Measurements from ENCODE around the gene PEAK3. TPM values are rescaled to one million over a fixed set of nuclear protein-coding genes. Genes with fewer than 3 reads are reported as not detected.

The PEAK3 gene
- polyA plus RNA-seq, 3 donors, result 2.4 to 6.3 (median 2.9) TPM

DNA sequence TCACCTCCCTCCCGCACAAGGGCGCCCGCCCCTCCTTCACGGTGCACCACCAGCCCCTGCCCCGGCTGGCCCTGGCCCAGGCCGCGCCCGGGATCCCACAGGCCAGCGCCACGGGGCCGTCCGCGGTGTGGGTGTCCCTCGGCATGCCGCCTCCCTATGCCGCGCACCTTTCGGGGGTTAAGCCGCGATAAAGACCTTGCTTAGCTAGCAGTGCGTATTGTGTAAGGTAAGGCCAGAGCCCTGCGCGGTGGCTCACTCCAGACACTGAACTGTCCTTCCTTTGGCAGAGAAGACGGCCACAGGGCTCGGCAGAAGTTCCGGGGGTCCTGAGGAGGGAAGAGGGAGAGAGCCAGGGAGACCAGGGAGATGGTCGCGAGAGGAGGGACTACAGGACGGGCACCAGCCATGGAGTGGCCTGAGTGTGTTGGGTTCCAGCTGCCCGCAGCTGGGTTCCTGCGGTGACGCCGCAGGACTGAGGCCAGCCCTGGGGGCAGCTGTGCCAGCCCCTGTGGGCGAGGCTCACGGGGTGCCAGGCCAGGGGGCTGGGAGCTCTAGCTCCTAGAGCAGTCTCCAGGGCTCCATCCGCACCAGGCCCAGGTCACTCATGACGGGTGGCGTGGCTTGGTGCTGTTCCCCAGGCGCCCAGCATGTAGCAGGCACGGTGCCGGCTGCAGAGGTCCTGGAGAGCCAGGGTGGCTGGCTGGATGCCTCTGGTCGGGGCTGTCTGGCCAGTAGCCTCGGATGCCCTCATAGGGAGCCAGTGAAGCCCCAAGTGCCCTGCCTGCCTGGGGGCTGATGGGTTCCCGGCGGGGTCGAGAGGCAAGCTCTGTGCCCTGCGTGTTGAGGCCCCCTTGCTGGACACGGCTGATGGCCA lies 53.6 kb downstream of the PEAK3 start:
- Mint-ChIP-seq H3K27me3 (ENCODE audit: low read depth in 3 of 3) (no peaks in the 10 kb centered on the region), H3K27ac (peak overlapping the region in 3 of 7 donors; percentile 13 to 86 (median 30)), H3K4me3 (peak overlapping the region in 1 of 2 donors; percentile 9), H3K36me3 (peaks cover 50 to 80% of the 10 kb centered on the region in 2 donors), H3K9me3 (peaks cover 0 to 3% (median 0%) of the 10 kb centered on the region in 7 donors), H3K4me1 (peaks cover 3% of the 10 kb centered on the region)
- no peak overlapping the region for H3K4me2 ChIP-seq (replicated peaks; ENCODE audit: extremely low read depth, low read length, poor library complexity, severe bottlenecking)
- peaks cover 22% of the 10 kb centered on the region for H3K79me2 ChIP-seq (ENCODE audit: insufficient read depth, low read length)
- TF ChIP-seq CTCF (IDR thresholded peaks at IDR 0.05), result no peak
- 96% methylated on average over 41 of the region's 48 CpGs for WGBS (ENCODE audit: insufficient coverage)
- H3K36me3 ChIP-seq (replicated peaks in 1 of 2; ENCODE audit: control insufficient read depth in 1 of 2, insufficient read depth in 2 of 2, low read length in 2 of 2), result peaks cover 68 to 91% of the 10 kb centered on the region in 2 donors
- peaks cover 0 to 10% of the 10 kb centered on the region in 2 donors for H3K4me1 ChIP-seq (ENCODE audit: control insufficient read depth in 1 of 2, insufficient read depth in 2 of 2, low read length in 2 of 2)
- peaks cover 73% of the 10 kb centered on the region for H4K20me1 ChIP-seq (ENCODE audit: insufficient read depth, low read length)
- no peak for DNase-seq
- no peak overlapping the region for H3K9ac ChIP-seq (ENCODE audit: insufficient read depth, low read length, poor library complexity, severe bottlenecking)
- H3K27ac ChIP-seq (ENCODE audit: low read depth in 1 of 2, low read length in 2 of 2), result no peak overlapping the region
- H3K27me3 ChIP-seq (ENCODE audit: control insufficient read depth in 2 of 2, insufficient read depth in 2 of 2, low read length in 2 of 2), result no peaks in the 10 kb centered on the region
- no peak overlapping the region for H3K4me3 ChIP-seq (replicated peaks in 1 of 3; ENCODE audit: low read depth in 2 of 3, low read length in 3 of 3)
- H2AFZ ChIP-seq (ENCODE audit: insufficient read depth, low read depth, low read length, poor library complexity, severe bottlenecking), result no peak overlapping the region
- no peaks in the 10 kb centered on the region for H3K9me3 ChIP-seq (replicated peaks in 1 of 2; ENCODE audit: control insufficient read depth in 1 of 2, insufficient read depth in 1 of 2, low read length in 2 of 2)
- intact Hi-C loops (cut with micrococcal nuclease), result no loop called here

- intact Hi-C loops (cut with micrococcal nuclease), result no loop called here
- H3K4me1 Mint-ChIP-seq, result no peaks in the 10 kb centered on the region
- peaks cover 0 to 10% of the 10 kb centered on the region in 2 donors for H3K4me1 ChIP-seq (ENCODE audit: control insufficient read depth in 1 of 2, insufficient read depth in 2 of 2, low read length in 2 of 2)
- H3K9ac ChIP-seq (ENCODE audit: insufficient read depth, low read length, poor library complexity, severe bottlenecking), result no peak overlapping the region
- H3K4me3 Mint-ChIP-seq, result no peak overlapping the region
- H3K27me3 ChIP-seq (ENCODE audit: control insufficient read depth in 2 of 2, insufficient read depth in 2 of 2, low read length in 2 of 2), result no peaks in the 10 kb centered on the region
- no peaks in the 10 kb centered on the region for H3K9me3 ChIP-seq (replicated peaks in 1 of 2; ENCODE audit: control insufficient read depth in 1 of 2, insufficient read depth in 1 of 2, low read length in 2 of 2)
- no peak overlapping the region for H2AFZ ChIP-seq (ENCODE audit: insufficient read depth, low read depth, low read length, poor library complexity, severe bottlenecking)
- peaks cover 65 to 90% of the 10 kb centered on the region in 2 donors for H3K36me3 ChIP-seq (replicated peaks in 1 of 2; ENCODE audit: control insufficient read depth in 1 of 2, insufficient read depth in 2 of 2, low read length in 2 of 2)
- H3K27ac Mint-ChIP-seq, result peak overlapping the region in 1 of 7 donors; percentile 18
- H3K79me2 ChIP-seq (ENCODE audit: insufficient read depth, low read length), result peaks cover 14% of the 10 kb centered on the region
- peaks cover 65% of the 10 kb centered on the region for H4K20me1 ChIP-seq (ENCODE audit: insufficient read depth, low read length)
- H3K9me3 Mint-ChIP-seq, result peaks cover 0 to 3% (median 0%) of the 10 kb centered on the region in 7 donors
- no peak overlapping the region for H3K27ac ChIP-seq (ENCODE audit: low read depth in 1 of 2, low read length in 2 of 2)
- no peak overlapping the region for H3K4me3 ChIP-seq (replicated peaks in 1 of 3; ENCODE audit: low read depth in 2 of 3, low read length in 3 of 3)
- no peaks in the 10 kb centered on the region for H3K27me3 Mint-ChIP-seq (ENCODE audit: low read depth in 3 of 3)
- no peak overlapping the region for H3K4me2 ChIP-seq (replicated peaks; ENCODE audit: extremely low read depth, low read length, poor library complexity, severe bottlenecking)
- peaks cover 53 to 80% of the 10 kb centered on the region in 2 donors for H3K36me3 Mint-ChIP-seq
- peak; percentile 55 to 60 (median 55) for DNase-seq
- WGBS (ENCODE audit: insufficient coverage), result 53% methylated on average over 49 of the region's 67 CpGs
- TF ChIP-seq CTCF (IDR thresholded peaks at IDR 0.05), result no peak
These were observed 54.4 kb downstream of the PEAK3 start for GRCh38 chr19:2227415-2228156.
